Measurements from ENCODE around the gene TICAM2.
"Not testable (repeated sequence)": the region's sequence is repeated elsewhere in the genome, so short reads cannot be mapped to it uniquely, and the experiment has no call there.

The TICAM2 gene

GRCh38 chr5:115601701-115602590, at the start of gene TICAM2:
Gene TICAM2, minus strand, starts transcription at chr5:115602479. Its CDS starts 21,223 bp downstream, at chr5:115581256.
- Histone ChIP-seq H3K4me3 (ENCODE audit: low read length) (peak within 1 kb of the TSS; percentile 70), H3K9me3 (ENCODE audit: insufficient read depth, low read depth, low read length) (no peaks in the 10 kb centered on the region), H3K9ac (ENCODE audit: low read depth, low read length) (peak within 1 kb of the TSS; percentile 56; the same call in 1 of the 2 replicates), H3K4me1 (ENCODE audit: insufficient read depth, low read length) (peaks cover 6% of the 10 kb centered on the region; the same call in 1 of the 2 replicates), H3K27ac (ENCODE audit: low read length) (no peak within 1 kb of the TSS), H3K36me3 (ENCODE audit: insufficient read depth, low read depth, low read length) (no peaks in the 10 kb centered on the region), H3K27me3 (ENCODE audit: insufficient read depth, low read length) (no peaks in the 10 kb centered on the region)

- H3K4me3 ChIP-seq (ENCODE audit: low read length) = no peak overlapping the region
- no peaks in the 10 kb centered on the region for H3K27me3 ChIP-seq (ENCODE audit: insufficient read depth, low read length)
- H3K4me1 ChIP-seq (ENCODE audit: insufficient read depth, low read length) = no peaks in the 10 kb centered on the region
- H3K27ac ChIP-seq (ENCODE audit: low read length) = no peak overlapping the region
- no peaks in the 10 kb centered on the region for H3K9me3 ChIP-seq (ENCODE audit: insufficient read depth, low read depth, low read length)
- H3K36me3 ChIP-seq (ENCODE audit: insufficient read depth, low read depth, low read length) = no peaks in the 10 kb centered on the region
- H3K9ac ChIP-seq (ENCODE audit: low read depth, low read length) = no peak overlapping the region
Measured at GRCh38 chr5:115649541-115649940, 47.3 kb upstream of the TICAM2 start.

- Histone ChIP-seq H3K27me3 (ENCODE audit: insufficient read depth, low read length) (no peaks in the 10 kb centered on the region), H3K9ac (ENCODE audit: low read depth, low read length) (no peak overlapping the region), H3K4me3 (ENCODE audit: low read length) (no peak overlapping the region), H3K36me3 (ENCODE audit: insufficient read depth, low read depth, low read length) (no peaks in the 10 kb centered on the region), H3K27ac (ENCODE audit: low read length) (no peak overlapping the region), H3K9me3 (ENCODE audit: insufficient read depth, low read depth, low read length) (no peaks in the 10 kb centered on the region), H3K4me1 (ENCODE audit: insufficient read depth, low read length) (no peaks in the 10 kb centered on the region)
Measured at GRCh38 chr5:115648056-115648455, 45.8 kb upstream of the TICAM2 start.

GRCh38 chr5:115645386-115645785, 43.1 kb upstream of the TICAM2 start:
- H3K27me3 ChIP-seq (ENCODE audit: insufficient read depth, low read length); H3K27ac ChIP-seq (ENCODE audit: low read length); H3K9me3 ChIP-seq (ENCODE audit: insufficient read depth, low read depth, low read length); H3K4me3 ChIP-seq (ENCODE audit: low read length); H3K36me3 ChIP-seq (ENCODE audit: insufficient read depth, low read depth, low read length); H3K9ac ChIP-seq (ENCODE audit: low read depth, low read length); H3K4me1 ChIP-seq (ENCODE audit: insufficient read depth, low read length): not testable (repeated sequence)

- Histone ChIP-seq H3K27me3 (ENCODE audit: insufficient read depth, low read length) (no peaks in the 10 kb centered on the region), H3K27ac (ENCODE audit: low read length) (no peak overlapping the region), H3K9me3 (ENCODE audit: insufficient read depth, low read depth, low read length) (no peaks in the 10 kb centered on the region), H3K9ac (ENCODE audit: low read depth, low read length) (no peak overlapping the region), H3K4me3 (ENCODE audit: low read length) (no peak overlapping the region), H3K36me3 (ENCODE audit: insufficient read depth, low read depth, low read length) (no peaks in the 10 kb centered on the region), H3K4me1 (ENCODE audit: insufficient read depth, low read length) (no peaks in the 10 kb centered on the region; the same call in 1 of the 2 replicates)
Measured at GRCh38 chr5:115644046-115644445, 41.8 kb upstream of the TICAM2 start.

GRCh38 chr5:115641948-115642347, 39.7 kb upstream of the TICAM2 start:
- Histone ChIP-seq H3K4me1 (ENCODE audit: insufficient read depth, low read length) (no peaks in the 10 kb centered on the region; the same call in 1 of the 2 replicates), H3K9ac (ENCODE audit: low read depth, low read length) (no peak overlapping the region), H3K27me3 (ENCODE audit: insufficient read depth, low read length) (no peaks in the 10 kb centered on the region), H3K36me3 (ENCODE audit: insufficient read depth, low read depth, low read length) (no peaks in the 10 kb centered on the region), H3K4me3 (ENCODE audit: low read length) (no peak overlapping the region), H3K9me3 (ENCODE audit: insufficient read depth, low read depth, low read length) (no peaks in the 10 kb centered on the region), H3K27ac (ENCODE audit: low read length) (no peak overlapping the region)

- no peak overlapping the region for H3K9ac ChIP-seq (ENCODE audit: low read depth, low read length)
Measured at GRCh38 chr5:115640274-115640673, 38.0 kb upstream of the TICAM2 start.

GRCh38 chr5:115639377-115639776, 37.1 kb upstream of the TICAM2 start:
- Histone ChIP-seq H3K4me1 (ENCODE audit: insufficient read depth, low read length) (peaks cover 9% of the 10 kb centered on the region; the same call in 1 of the 2 replicates), H3K27ac (ENCODE audit: low read length) (no peak overlapping the region), H3K9ac (ENCODE audit: low read depth, low read length) (no peak overlapping the region), H3K27me3 (ENCODE audit: insufficient read depth, low read length) (no peaks in the 10 kb centered on the region), H3K4me3 (ENCODE audit: low read length) (no peak overlapping the region), H3K36me3 (ENCODE audit: insufficient read depth, low read depth, low read length) (no peaks in the 10 kb centered on the region), H3K9me3 (ENCODE audit: insufficient read depth, low read depth, low read length) (no peaks in the 10 kb centered on the region)

More at GRCh38 chr5:115640274-115640673, 38.0 kb upstream of the TICAM2 start:
- Histone ChIP-seq H3K27me3 (ENCODE audit: insufficient read depth, low read length) (no peaks in the 10 kb centered on the region), H3K27ac (ENCODE audit: low read length) (no peak overlapping the region), H3K9me3 (ENCODE audit: insufficient read depth, low read depth, low read length) (no peaks in the 10 kb centered on the region), H3K4me3 (ENCODE audit: low read length) (no peak overlapping the region), H3K36me3 (ENCODE audit: insufficient read depth, low read depth, low read length) (no peaks in the 10 kb centered on the region), H3K4me1 (ENCODE audit: insufficient read depth, low read length) (peaks cover 9% of the 10 kb centered on the region; the same call in 1 of the 2 replicates)

- Histone ChIP-seq H3K4me3 (ENCODE audit: low read length) (no peak overlapping the region), H3K4me1 (ENCODE audit: insufficient read depth, low read length) (peaks cover 14% of the 10 kb centered on the region; the same call in 1 of the 2 replicates), H3K9me3 (ENCODE audit: insufficient read depth, low read depth, low read length) (no peaks in the 10 kb centered on the region), H3K9ac (ENCODE audit: low read depth, low read length) (no peak overlapping the region), H3K27ac (ENCODE audit: low read length) (no peak overlapping the region), H3K27me3 (ENCODE audit: insufficient read depth, low read length) (no peaks in the 10 kb centered on the region), H3K36me3 (ENCODE audit: insufficient read depth, low read depth, low read length) (no peaks in the 10 kb centered on the region)
Measured at GRCh38 chr5:115637507-115637906, 35.2 kb upstream of the TICAM2 start.

- no peaks in the 10 kb centered on the region for H3K9me3 ChIP-seq (ENCODE audit: insufficient read depth, low read depth, low read length)
- no peak overlapping the region for H3K4me3 ChIP-seq (ENCODE audit: low read length)
- H3K27me3 ChIP-seq (ENCODE audit: insufficient read depth, low read length) = no peaks in the 10 kb centered on the region
- peaks cover 14% of the 10 kb centered on the region; the same call in 1 of the 2 replicates for H3K4me1 ChIP-seq (ENCODE audit: insufficient read depth, low read length)
- H3K9ac ChIP-seq (ENCODE audit: low read depth, low read length) = no peak overlapping the region
- no peaks in the 10 kb centered on the region for H3K36me3 ChIP-seq (ENCODE audit: insufficient read depth, low read depth, low read length)
- no peak overlapping the region for H3K27ac ChIP-seq (ENCODE audit: low read length)
Measured at GRCh38 chr5:115636008-115636407, 33.7 kb upstream of the TICAM2 start.

GRCh38 chr5:115634343-115635132, 32.3 kb upstream of the TICAM2 start:
- Histone ChIP-seq H3K9me3 (ENCODE audit: insufficient read depth, low read depth, low read length) (no peaks in the 10 kb centered on the region), H3K27ac (ENCODE audit: low read length) (peak overlapping the region; percentile 10), H3K36me3 (ENCODE audit: insufficient read depth, low read depth, low read length) (no peaks in the 10 kb centered on the region), H3K4me3 (ENCODE audit: low read length) (peak overlapping the region; percentile 69), H3K27me3 (ENCODE audit: insufficient read depth, low read length) (no peaks in the 10 kb centered on the region), H3K9ac (ENCODE audit: low read depth, low read length) (peak overlapping the region; percentile 71; the same call in 1 of the 2 replicates), H3K4me1 (ENCODE audit: insufficient read depth, low read length) (peaks cover 14% of the 10 kb centered on the region; the same call in 1 of the 2 replicates)
